Stimulated activated CD4-positive, alpha-beta T cell treated with anti-CD3 and anti-CD28 coated beads, Interleukin-4, amount 100 ng/mL, for 1 hour (primary cell): ENCODE results near the gene ARHGEF37.

Experiments used
- DNase-seq: peaks from one replicate; pipeline ENCODE4 v3.0.0-alpha.2; 2020

The ARHGEF37 gene

GRCh38 chr5:149679876-149680809, 98.8 kb downstream of the ARHGEF37 start:
- DNase-seq, result no peak

- no peak for DNase-seq
Observed at GRCh38 chr5:149680810-149681221, 99.5 kb downstream of the ARHGEF37 start.

GRCh38 chr5:149681252-149681651, 100.0 kb downstream of the ARHGEF37 start:
- no peak for DNase-seq

- no peak for DNase-seq
Observed at GRCh38 chr5:149681922-149682321, 100.6 kb downstream of the ARHGEF37 start.

- DNase-seq, result no peak
Observed at GRCh38 chr5:149682532-149683075, 101.3 kb downstream of the ARHGEF37 start.

- DNase-seq, result no peak
Observed at GRCh38 chr5:149683964-149684363, 102.7 kb downstream of the ARHGEF37 start.

GRCh38 chr5:149684371-149684770, 103.1 kb downstream of the ARHGEF37 start:
- DNase-seq, result no peak
